T-helper 1 cell (primary cell): ENCODE data around the gene PTPRD.
"Not testable (repeated sequence)": the region's sequence is repeated elsewhere in the genome, so short reads cannot be mapped to it uniquely, and the experiment has no call there.

ENCODE experiments used
- DNase-seq, 5 donors: peaks; one replicate each; pipeline ENCODE4 v3.0.0-alpha.2; 2012 to 2020

PTPRD gene

DNA sequence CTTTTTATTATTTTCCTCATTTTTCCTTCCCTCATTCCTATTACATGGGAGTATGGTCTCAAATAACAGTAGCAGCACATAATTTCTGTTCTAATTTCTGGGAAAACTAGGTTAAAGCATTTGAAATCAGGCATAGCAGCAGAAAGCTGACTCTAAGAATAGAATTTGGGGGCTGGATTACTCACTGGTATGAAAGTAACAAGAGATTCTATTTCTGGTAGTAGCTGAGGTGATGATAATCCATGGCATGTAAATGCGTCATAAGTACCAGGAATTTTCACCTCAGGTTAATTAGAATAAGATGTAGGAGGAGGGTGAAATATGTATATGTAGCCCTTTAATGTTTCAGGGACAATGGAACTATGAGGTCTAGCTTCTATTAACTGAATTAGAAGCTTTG is 662.0 kb downstream of the PTPRD start:
- DNase-seq, result no peak

DNA sequence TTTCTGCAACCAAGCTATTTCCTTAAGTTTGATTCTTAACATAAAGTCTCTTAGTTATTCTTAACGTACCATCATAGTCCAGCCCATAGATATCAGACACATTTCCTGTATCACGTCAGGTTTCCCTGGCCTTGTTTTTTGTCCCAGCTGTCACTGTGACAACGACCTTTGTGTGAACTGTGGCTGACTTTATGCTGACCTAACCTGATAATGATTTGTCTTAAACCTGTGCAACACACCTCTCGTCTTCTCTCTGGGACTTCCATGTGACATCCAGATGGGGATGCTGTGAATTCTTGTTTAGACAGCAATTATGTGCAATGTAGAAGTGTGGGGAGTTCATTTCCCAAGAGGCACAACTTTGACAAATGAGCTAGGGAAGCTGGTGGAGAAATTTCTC is 662.8 kb downstream of the PTPRD start:
- no peak for DNase-seq

DNA sequence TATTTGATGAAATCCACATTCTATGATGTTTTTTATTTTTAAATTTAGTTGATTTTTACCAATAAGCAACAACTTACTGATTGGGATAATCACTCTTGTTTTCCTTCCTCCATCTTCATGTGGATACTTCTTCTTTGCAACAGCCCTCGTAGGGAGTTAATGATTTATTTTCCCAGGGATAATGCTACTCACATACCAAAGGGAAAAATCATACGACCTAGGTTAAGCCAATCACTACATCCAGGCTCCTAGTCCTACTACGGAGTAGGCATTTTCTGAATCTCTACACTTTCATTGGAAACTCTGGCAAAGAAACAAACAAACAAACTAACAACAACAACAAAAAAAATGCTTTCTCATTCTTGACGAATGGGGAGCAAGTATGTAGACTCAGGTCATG is 663.4 kb downstream of the PTPRD start:
- no peak for DNase-seq

DNA sequence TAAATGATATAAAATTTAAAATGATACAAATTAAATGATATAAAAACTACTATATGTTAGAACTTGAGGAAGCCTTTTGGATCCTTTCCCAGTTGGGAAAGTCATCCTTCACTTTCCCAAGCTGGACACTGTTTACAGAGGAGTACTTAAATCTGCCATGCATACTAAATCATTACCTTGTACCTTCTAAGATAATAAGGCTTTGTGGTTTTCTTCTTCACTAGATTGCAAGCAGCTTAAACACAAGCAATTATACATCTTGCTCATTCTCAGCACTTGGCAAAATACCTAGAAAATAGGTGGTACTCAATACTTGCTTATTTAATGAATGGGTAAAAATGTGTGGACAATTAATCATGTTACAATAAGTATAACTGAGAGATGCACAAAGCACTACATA is 666.8 kb downstream of the PTPRD start:
- DNase-seq, result no peak

DNA sequence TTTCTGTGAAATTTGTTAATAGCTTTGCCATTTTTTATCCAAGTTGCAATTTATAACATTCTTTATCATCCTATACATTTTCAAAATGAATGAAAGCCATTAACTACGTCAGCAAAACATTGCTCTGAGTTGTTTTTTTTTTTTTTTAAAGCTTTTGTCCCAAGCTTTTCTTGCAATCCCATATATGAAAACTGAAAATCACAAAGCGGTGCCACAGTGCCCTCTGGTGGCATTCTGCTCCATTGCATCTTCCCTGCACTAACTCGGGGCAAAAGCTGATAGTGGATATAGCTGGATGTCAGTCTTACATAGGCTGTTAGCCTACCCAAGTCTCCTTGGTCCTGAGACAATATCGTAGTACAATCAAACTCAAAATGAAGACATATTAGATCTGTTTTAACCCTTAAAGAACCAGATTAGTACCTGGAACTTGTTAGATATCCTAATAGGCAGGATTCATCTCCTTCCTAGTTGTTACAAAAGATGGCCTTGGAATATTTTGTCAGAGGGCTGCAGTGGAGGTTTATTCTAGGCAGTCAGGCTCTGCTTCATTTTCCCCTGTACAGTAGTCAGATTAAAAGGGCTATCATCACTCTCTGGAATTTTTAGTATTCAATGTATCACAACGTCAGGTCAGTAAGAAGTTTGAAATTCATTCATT is 669.9 kb downstream of the PTPRD start:
- DNase-seq, result peak in 4 of 5 donors; percentile 3 to 21 (median 7)

DNA sequence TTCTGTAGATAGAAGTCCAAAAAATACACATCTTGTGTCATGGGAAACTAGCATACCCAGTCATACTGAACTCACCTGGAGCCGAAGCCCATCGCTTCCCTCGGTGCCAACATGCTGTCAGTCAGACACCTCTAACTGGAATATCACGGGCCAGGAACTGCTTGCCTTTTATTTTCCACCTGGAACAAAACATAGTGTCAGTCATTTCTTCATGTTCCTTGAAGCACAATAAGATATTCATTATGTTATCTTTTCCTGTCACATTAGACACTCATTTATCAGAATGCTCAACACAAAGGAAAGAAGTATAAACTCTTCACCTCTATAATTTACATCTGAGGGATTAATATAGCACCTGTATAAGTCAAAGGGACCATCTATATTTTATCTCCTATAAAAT is 674.4 kb downstream of the PTPRD start:
- no peak for DNase-seq

DNA sequence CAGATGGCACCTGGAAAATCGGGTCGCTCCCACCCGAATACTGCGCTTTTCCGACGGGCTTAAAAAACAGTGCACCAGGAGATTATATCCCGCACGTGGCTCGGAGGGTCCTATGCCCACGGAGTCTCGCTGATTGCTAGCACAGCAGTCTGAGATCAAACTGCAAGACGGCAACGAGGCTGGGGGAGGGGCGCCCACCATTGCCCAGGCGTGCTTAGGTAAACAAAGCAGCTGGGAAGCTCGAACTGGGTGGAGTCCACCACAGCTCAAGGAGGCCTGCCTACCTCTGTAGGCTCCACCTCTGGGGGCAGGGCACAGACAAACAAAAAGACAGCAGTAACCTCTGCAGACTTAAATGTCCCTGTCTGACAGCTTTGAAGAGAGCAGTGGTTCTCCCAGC is 681.3 kb downstream of the PTPRD start:
- not testable (repeated sequence) for DNase-seq

DNA sequence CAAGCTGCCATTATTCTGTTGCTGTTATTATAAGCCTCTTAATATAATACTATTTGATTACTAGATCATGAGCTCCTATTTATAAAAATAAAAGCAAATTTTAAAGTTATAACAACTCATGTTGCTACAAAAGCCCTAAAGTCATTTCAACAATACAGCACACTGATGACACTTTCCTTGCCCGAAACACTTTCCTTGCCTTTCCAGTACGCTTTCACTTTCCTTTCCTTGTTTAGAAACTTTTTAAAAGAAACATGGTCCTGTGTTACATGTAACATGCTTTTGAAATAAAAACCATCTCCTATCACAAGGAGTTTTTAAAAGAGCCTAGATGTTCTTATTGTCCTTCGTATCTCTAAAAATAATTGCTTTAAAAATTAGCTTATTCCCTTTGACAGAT is 688.4 kb downstream of the PTPRD start:
- DNase-seq, result no peak

DNA sequence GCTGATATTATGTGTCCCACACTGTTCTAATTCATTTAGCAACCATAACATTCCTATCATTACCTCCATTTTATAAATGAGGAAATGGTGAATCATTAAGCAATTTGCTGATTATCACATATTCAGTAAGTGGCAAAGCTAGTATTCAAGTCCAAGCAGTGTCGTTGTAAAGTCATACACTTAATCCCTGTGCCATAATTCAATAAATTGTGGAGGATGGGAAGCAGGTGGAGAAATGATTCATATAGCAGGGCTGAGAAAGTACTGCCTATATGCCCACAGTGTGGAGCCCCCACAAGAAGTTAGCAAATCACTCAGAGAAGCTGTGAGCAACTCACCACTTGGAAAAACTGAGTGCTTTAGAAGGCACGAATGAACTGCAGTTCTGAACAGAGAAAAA is 691.0 kb downstream of the PTPRD start:
- DNase-seq, result no peak

DNA sequence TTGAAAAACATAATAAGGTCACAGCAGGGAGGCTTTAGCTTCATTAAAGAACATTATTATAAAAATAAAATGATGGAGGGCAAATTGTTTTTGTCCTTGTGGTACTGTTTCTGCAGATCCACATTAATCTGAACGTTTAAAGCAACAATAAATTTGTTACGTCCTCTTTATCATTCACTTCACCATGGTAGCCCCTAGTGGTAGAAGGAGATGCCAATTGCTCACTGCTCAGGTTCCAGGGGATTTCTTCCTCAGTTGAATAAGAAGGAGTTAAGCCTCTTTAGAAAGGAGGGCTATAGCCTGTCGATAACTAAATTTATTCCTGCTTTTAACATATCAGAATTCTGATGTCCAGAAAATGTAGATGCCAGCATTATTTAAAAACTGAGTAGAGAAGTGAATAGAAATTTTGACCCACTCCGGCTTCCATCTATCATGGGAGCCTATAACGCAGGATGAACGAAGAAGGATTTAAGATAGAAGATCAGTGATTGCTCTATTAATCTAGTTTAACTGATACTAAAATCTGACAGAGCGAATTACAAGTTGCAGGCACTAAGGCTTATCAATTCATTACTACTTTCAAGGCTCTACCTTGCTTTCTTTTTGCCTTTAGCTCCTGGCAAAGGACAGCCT is 692.3 kb downstream of the PTPRD start:
- DNase-seq, result no peak

DNA sequence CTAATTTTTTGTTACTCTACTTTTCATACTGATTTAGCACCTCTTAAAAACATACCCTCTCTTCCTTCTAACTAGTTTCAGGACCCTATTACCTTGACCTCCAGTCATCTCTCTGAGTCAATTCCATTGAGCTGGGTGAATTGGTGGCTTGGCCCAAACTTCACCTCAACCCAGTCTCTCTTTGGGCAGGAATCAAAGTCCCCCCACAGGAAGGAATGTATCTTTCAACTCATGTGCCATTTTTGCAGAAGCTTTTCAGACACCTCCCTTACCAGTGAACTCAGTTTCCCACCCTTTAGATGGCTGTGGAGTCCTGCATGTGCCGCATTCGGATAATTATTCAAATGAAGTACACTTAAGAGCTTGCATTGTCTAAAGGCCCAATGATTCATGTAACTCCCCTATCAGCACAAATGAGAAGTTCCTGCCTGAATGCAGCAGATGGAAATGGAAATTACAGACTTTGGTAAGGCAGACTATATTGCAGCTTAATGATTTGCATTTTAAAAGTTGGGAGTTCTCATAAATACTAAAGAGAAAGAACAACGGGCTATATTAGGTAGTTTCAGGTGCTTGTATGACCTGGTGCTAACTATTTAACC is 693.5 kb downstream of the PTPRD start:
- DNase-seq, result no peak

DNA sequence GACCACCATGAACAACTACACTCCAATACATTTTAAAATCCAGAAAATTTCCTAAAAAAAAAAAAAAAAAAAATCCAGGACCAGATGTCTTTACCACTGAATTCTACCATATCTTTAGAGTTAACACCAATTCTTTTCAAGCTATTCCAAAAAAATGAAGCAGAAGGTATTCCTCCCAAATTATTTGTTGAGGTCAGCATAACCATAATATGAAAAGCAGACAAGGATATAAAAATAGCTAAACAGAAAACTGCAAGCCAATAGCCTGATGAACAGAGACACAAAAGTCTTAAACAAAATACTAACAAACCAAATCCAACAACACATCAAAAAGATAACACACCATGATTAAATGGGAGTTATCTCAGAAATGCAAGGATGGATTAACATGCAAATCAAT is 695.4 kb downstream of the PTPRD start:
- no peak for DNase-seq

DNA sequence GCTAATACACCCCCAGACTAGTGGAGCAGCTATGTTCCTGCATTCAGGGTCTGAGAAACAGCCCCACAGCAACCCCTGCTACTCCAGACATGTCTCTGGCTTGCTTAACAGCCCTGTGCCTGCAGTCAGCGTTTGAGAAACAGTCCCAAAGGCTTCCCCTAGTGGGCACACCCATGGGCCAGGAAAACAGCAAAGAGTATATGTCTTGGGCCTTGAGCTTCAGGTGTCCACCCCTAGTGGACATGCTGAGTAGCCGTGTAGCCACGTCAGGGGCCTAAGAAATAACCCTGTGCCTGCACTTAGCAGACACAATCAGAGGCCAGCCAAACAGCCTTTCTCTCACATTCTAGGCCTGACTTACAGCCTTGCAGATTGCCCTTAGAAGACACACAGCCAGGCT is 698.6 kb downstream of the PTPRD start:
- no peak for DNase-seq

DNA sequence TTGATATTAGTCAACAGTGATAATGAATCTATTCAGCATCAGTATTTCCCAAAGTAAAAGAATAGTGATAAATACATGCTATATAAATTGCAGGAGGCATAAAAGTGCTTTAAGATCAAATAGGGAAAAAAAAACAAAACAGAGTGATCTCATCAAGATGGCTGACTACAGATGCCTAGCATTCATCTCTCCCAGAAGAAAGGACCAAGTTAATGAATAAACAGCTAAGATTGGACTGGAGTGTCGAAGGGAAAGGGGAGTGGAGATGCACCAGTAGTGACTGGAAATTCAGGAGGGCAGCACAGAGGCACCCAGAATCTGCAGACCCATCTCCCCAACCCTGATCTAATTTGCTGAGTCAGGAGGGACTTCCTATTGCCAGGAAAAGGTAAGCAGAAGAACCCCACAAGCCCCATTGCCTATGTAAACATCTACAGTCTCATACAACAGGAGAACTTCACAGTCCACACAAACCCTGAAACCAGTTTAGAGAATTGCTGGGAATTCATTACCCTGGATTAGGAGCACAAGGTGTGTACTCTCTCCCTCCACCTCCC is 699.4 kb downstream of the PTPRD start:
- no peak for DNase-seq

DNA sequence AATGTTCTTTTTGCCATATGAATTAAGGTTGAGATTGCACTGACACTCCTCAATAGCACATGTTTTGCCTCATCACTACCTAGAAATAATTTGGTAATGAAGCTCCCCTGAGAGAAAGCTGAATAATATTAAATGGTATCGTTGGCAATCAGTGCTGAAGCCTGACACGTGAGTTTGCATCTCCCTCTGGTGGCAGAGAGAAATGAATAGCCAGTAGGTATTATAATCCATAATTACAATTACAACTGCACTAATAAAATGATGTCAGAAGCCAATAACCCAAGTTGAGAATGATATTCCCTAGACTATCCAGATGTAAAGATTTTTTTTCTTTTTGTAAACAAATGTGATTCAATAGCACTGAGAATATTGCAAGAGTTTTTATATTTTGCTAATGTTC is 700.3 kb downstream of the PTPRD start:
- DNase-seq, result no peak

DNA sequence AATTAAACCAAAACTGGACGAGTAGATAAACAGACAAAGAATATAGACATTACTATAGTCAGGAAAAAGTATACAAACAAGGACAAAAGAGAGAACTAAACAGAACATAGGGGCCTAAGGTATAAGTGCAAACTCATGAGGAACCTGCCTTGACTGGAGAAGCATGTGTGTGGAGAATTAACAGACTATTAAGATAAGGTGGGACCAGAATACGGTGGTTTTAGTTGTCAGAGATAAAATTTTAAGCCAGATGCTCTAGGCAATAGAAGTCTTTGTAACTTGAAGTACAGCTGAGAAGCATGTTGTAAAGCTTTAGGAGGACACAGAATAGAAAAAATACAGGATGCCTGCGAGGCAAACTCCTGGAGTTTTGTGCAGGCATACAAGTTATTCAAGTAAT is 707.1 kb downstream of the PTPRD start:
- DNase-seq, result no peak

DNA sequence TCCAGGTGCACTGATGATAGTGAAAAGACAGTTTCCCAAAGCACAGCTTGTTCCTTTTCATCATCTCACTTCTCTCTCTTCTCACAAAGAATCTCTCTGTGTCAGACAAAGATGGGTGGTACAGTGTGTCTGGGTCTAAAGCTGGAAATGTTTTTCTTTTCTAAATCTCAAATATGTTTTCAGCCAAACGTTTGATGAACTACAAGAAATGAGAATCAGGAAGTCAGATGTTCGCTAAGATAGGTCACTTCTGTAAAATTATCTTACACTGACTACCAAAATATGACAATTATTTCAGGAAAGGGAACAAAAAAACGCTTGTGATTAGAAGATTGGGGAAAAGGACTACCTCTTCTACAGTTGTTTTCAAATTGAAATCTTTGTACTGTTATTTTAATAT is 708.8 kb downstream of the PTPRD start:
- DNase-seq, result no peak

DNA sequence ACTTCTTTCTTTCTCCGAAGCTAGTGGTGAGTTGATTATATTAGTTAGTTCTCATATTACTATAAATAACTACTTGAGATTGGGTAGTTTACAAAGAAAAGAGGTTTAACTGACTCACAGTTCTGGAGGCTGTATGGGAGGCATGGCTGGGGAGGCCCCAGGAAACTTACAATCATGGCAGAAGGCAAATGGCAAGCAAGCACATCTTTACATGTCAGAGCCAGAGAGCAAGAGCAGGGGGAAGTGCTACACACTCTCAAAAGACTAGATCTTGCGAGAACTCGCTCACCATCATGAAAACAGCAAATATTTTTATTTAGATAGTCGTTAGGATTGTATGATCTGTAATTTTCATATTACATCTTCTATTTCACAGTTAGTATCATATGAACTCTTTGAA is 711.2 kb downstream of the PTPRD start:
- no peak for DNase-seq

DNA sequence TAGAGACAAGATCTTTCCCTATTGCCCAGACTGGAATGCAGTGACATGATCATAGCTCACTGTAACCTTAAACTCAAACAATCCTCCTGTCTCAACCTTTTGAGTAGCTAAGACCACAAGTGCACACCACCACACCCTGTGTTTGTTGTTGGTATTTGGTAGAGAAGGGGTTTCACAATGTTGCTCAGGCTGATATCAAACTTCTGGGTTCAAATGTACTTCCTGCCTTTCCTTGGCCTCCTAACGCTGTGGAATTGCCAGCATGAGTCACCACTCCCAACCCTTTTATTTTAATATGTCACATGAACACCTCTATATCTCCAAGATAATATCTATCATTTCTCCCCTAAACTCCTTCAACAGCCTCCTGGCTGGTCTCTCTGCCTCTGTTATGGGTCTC is 719.0 kb downstream of the PTPRD start:
- no peak for DNase-seq

DNA sequence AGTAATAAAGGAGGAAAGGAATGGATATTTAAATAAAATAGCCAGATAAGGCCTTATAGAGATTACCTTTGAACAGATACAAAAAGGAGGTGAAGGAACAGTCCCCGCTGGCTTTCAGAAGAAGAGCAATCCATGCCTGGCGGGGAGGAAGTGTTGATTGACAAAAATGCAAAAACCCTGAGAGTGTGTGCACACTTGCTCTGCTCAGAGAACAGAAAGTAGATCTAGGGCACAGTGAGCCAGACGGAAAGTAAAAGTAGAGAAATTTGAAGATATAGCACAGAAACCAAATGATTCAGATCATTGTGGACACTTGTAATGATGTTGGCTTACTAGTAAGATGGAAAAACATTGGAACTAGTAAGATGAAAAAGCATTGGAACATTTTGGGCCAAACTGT is 720.6 kb downstream of the PTPRD start:
- no peak for DNase-seq

DNA sequence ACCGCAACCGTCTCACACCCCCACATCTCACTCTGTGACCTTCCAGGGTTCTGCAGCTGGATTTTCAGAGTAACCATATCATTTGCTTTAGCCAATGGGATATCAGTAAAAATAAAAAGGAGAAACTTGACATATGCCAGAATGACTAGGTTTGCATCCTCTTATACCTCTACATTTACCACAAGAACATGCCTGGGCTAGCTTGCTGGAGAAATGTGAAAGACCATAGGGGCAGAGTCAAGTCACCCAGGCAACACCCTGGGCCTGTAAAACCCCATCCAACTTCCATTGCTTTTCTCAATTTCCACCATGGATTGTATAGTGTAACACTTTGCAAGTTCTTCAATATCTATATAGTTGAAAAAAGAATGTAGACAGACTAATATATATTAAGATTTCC is 731.1 kb downstream of the PTPRD start:
- no peak for DNase-seq

DNA sequence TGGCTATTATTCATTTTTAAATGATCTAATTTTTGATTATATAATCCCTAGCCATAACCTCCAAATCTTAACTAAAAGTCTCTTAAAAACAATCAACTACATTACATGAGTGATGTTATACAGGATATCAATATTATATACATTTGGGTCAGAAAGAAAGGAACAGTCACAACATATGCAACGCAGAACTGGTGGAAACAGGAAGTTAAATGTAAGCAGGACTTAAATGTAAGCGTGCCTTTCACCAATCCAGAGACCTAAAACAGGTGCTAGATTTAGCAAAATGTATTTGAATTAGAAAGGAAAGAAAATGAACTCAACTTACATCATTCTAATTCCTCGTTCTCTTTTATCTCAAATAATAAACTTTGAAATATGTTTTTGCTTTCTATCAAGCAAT is 738.5 kb downstream of the PTPRD start:
- DNase-seq, result no peak

DNA sequence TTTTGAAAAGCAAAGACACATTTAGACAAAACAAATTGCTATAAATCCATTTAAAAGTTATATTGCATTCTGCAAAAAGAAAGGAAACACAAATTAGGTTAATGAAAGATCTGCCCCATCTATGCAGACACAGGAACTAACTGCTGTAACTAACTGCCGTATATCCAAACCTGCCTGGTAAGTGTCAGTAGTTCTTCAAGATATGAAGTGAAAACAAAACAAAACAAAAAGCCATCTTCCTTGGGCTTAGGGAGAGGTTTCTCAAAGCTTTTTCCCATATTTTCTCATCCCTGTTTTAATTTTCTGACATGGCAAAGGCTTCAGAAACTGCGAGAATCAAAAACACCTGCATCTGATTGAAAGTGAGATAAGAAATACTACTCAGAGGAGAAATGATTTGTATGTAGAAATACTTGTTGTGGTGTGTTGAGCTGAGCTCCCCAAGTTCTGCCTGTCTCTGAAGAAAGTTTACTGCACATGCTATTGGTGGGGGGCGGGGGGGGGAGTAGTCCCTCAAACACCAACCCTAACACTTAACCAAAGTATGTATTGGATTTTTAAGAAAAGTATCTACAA is 750.5 kb downstream of the PTPRD start:
- no peak for DNase-seq
